Esophagus (tissue), 2 donors: ENCODE measurements around the gene HAVCR2. TPM values are rescaled to one million over a fixed set of nuclear protein-coding genes. Genes with fewer than 3 reads are reported as not detected.

Experiments used
- H3K27ac ChIP-seq, 2 donors: one replicate each; pipeline ENCODE4 v1.5.1; 2013; ENCODE audit warnings: low read depth in 2 of 2, mild to moderate bottlenecking in 2 of 2, inconsistent platforms in 1 of 2, low read length in 1 of 2, moderate library complexity in 1 of 2
- H3K27me3 ChIP-seq, 2 donors: one replicate each; pipeline ENCODE4 v1.6.1; 2013; ENCODE audit warnings: low read length in 2 of 2, control low read depth in 1 of 2, mild to moderate bottlenecking in 1 of 2; ENCODE audit not compliant: insufficient read depth in 2 of 2, control insufficient read depth in 1 of 2
- H3K36me3 ChIP-seq, 2 donors: one replicate each; pipeline ENCODE4 v1.6.1; 2013; ENCODE audit warnings: low read length in 1 of 2; ENCODE audit not compliant: control insufficient read depth in 2 of 2, insufficient read depth in 2 of 2
- H3K4me1 ChIP-seq, 2 donors: one replicate each; pipeline ENCODE4 v1.6.1; 2013; ENCODE audit warnings: low read length in 1 of 2; ENCODE audit not compliant: control insufficient read depth in 2 of 2, insufficient read depth in 2 of 2
- H3K4me3 ChIP-seq, 2 donors: one replicate each; pipeline ENCODE4 v1.5.1; 2013; ENCODE audit warnings: low read length in 2 of 2, mild to moderate bottlenecking in 2 of 2, low read depth in 1 of 2, moderate library complexity in 1 of 2
- H3K9me3 ChIP-seq, 2 donors: one replicate each; pipeline ENCODE4 v1.6.1; 2013; ENCODE audit warnings: mild to moderate bottlenecking in 2 of 2, low read depth in 1 of 2, low read length in 1 of 2, moderate library complexity in 1 of 2; ENCODE audit not compliant: control insufficient read depth in 2 of 2, insufficient read depth in 1 of 2
- WGBS, 2 donors: extraction: QIAGEN DNeasy Blood & Tissue Kit; methylation state at CpG; one replicate each; pipeline ENCODE4 v1.1.7; 2013; 5-methylcytosine and 5-hydroxymethylcytosine counted together
- polyA plus RNA-seq, 2 donors: library from polyadenylated mRNA; stranded (reverse); fragments of 200-250 nt; gene quantifications; one replicate each; pipeline ENCODE4 v1.2.3, GENCODE V29; 2013
- donor health status: healthy with polysubstance abuse.
- donor health status: Bipolar disorder and iron deficiency.

HAVCR2 gene
- polyA plus RNA-seq, 2 donors, result 0.47 to 0.91 TPM

DNA sequence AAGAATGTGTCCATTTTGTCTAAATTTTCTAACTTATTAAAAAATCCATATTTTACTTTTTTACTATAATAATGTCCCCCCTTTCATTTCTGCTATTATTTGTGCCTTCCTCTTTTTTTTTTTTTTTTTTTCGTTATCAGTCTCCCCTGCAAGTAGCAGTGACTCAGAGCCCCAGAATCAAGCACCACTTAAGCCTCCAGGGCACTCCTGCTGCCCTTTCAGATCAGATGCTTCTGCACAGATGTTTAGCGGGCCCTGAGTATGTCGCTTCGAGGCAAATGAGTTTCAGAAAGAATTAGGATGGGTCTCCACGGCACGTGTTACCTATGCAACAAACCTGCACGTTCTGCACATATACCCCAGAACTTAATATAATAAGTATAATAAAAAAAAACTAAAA, 22.1 kb upstream of the HAVCR2 start:
- no peaks in the 10 kb centered on the region for H3K27me3 ChIP-seq
- H3K27ac ChIP-seq, result no peak overlapping the region
- 65 to 73% methylated on average over 7 of the region's 7 CpGs for WGBS, 2 donors
- no peaks in the 10 kb centered on the region for H3K4me1 ChIP-seq
- H3K4me3 ChIP-seq, result no peak overlapping the region
- no peaks in the 10 kb centered on the region for H3K36me3 ChIP-seq
- H3K9me3 ChIP-seq, result no peaks in the 10 kb centered on the region

- Histone ChIP-seq H3K4me3 (no peak overlapping the region), H3K4me1 (no peaks in the 10 kb centered on the region), H3K9me3 (peaks cover 2 to 5% of the 10 kb centered on the region in 2 donors), H3K27me3 (no peaks in the 10 kb centered on the region), H3K36me3 (no peaks in the 10 kb centered on the region), H3K27ac (no peak overlapping the region)
These were observed 12.9 kb upstream of the HAVCR2 start for GRCh38 chr5:157121709-157122108.

- peaks cover 2 to 5% of the 10 kb centered on the region in 2 donors for H3K9me3 ChIP-seq
- H3K4me3 ChIP-seq, result no peak overlapping the region
- no peaks in the 10 kb centered on the region for H3K4me1 ChIP-seq
- WGBS, 2 donors, result 60 to 89% methylated on average over 1 of the region's 1 CpG
- no peaks in the 10 kb centered on the region for H3K27me3 ChIP-seq
- H3K27ac ChIP-seq, result no peak overlapping the region
- H3K36me3 ChIP-seq, result no peaks in the 10 kb centered on the region
These were observed 11.3 kb upstream of the HAVCR2 start for GRCh38 chr5:157120102-157120501.

DNA sequence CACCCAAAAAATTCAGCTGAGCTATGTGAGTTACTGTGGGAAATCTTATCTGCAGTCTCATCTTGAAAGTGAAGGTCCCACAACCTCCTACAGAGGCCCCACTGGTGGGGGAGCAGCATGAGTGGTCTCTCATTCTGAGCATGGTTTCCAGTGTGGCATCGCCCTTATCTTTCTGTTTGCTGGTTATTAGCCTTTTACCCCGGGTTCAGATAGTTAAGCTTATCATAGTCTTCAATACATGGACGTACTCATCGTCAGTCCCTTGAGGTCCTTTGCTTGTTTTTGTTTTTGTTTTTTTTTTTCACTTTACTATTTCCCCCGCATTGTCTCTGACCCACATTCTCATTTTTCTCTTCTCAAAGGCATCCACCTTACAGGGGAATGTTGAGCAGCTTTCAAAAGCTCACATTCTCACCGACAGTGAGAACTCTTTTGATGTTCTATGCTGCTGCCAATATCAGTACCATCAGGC, 7.7 kb upstream of the HAVCR2 start:
- Histone ChIP-seq H3K36me3 (no peaks in the 10 kb centered on the region), H3K9me3 (peaks cover 0 to 5% of the 10 kb centered on the region in 2 donors), H3K4me3 (no peak overlapping the region), H3K4me1 (no peaks in the 10 kb centered on the region), H3K27ac (no peak overlapping the region), H3K27me3 (no peaks in the 10 kb centered on the region)
- 66 to 75% methylated on average over 6 of the region's 6 CpGs for WGBS, 2 donors

DNA sequence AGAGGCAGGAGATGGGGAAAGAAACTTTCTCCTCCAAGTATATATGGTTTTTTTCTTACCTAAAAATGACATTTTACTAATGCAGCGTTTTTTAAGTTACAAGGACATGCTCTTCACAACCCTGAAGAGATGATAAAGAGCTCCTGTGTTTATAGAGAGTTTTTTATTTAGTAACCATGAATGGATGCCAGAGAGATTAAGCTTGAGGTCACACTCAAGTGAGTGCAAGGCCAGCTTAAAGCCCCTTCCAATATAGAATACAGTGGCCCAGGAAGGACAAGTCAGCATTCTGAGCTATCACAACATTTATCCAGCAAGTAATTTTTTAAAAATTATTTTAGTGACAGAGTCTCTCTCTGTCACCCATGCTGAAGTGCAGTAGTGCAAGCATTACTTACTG, 6.7 kb upstream of the HAVCR2 start:
- Histone ChIP-seq H3K27ac (no peak overlapping the region), H3K4me1 (no peaks in the 10 kb centered on the region)
- WGBS, 2 donors, result 27 to 42% methylated on average over 1 of the region's 1 CpG

DNA sequence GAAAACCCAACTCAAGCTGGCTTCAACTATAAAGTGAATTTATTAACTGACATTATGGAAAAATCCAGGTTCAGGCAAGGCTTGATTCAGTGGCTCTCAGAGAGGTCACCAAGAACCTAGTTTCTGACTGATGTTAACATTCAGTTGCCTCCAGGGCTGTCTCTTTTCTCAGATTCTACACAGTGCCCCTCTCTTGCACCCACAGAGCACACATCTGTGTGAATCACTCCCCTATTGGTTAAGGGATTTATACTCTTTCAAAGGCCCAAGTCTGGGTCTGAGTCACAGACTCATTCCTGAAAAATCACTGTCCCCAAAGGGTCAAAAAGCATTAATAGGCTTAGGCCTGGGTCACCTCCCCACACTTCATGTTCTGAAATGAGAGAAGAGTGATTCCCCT, 6.2 kb upstream of the HAVCR2 start:
- Histone ChIP-seq H3K4me3 (no peak overlapping the region), H3K9me3 (no peaks in the 10 kb centered on the region), H3K36me3 (no peaks in the 10 kb centered on the region), H3K4me1 (no peaks in the 10 kb centered on the region), H3K27ac (no peak overlapping the region), H3K27me3 (no peaks in the 10 kb centered on the region)

More for the DNA sequence above, 6.7 kb upstream of the HAVCR2 start:
- H3K9me3 ChIP-seq, result no peaks in the 10 kb centered on the region
- no peaks in the 10 kb centered on the region for H3K27me3 ChIP-seq
- H3K4me3 ChIP-seq, result no peak overlapping the region
- H3K36me3 ChIP-seq, result no peaks in the 10 kb centered on the region

- Histone ChIP-seq H3K27ac (no peak overlapping the region), H3K9me3 (no peaks in the 10 kb centered on the region), H3K4me1 (no peaks in the 10 kb centered on the region), H3K27me3 (no peaks in the 10 kb centered on the region), H3K4me3 (no peak overlapping the region), H3K36me3 (no peaks in the 10 kb centered on the region)
- WGBS, 2 donors, result 51% methylated on average over 5 of the region's 5 CpGs
These were observed 4.2 kb upstream of the HAVCR2 start for GRCh38 chr5:157113002-157113401.

DNA sequence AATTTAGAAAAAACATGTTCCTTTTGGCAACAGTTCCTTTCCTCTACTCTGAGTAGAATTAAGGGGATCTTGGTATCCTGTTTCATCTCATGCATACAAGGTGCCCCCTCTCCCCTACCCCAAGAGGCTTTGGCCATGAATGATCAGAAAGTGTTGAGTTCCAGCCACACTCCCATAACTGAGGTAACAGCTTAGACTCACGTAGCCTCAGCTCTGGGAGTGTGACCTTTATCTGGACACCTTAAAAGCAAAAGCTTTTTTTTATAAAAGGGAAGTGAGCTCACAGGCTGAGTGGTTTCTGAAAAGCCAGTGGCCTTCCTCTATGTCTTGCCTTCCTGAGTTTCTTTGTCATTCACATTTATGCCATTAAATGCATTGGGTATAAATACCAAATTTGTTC, 900 bp upstream of the HAVCR2 start:
- H3K27ac ChIP-seq, result peak overlapping the region in 1 of 2 donors; percentile 6
- no peaks in the 10 kb centered on the region for H3K9me3 ChIP-seq
- WGBS, 2 donors, result 40 to 62% methylated on average over 1 of the region's 1 CpG

GRCh38 chr5:157107508-157107907, 1.3 kb downstream of the HAVCR2 start:
- Histone ChIP-seq H3K9me3 (no peaks in the 10 kb centered on the region), H3K4me1 (no peaks in the 10 kb centered on the region), H3K4me3 (no peak overlapping the region), H3K27me3 (no peaks in the 10 kb centered on the region), H3K36me3 (no peaks in the 10 kb centered on the region), H3K27ac (no peak overlapping the region)
- 61 to 65% methylated on average over 3 of the region's 3 CpGs for WGBS, 2 donors

More for the DNA sequence above, 900 bp upstream of the HAVCR2 start:
- Histone ChIP-seq H3K27me3 (no peaks in the 10 kb centered on the region), H3K4me1 (no peaks in the 10 kb centered on the region), H3K36me3 (no peaks in the 10 kb centered on the region), H3K4me3 (no peak overlapping the region)

DNA sequence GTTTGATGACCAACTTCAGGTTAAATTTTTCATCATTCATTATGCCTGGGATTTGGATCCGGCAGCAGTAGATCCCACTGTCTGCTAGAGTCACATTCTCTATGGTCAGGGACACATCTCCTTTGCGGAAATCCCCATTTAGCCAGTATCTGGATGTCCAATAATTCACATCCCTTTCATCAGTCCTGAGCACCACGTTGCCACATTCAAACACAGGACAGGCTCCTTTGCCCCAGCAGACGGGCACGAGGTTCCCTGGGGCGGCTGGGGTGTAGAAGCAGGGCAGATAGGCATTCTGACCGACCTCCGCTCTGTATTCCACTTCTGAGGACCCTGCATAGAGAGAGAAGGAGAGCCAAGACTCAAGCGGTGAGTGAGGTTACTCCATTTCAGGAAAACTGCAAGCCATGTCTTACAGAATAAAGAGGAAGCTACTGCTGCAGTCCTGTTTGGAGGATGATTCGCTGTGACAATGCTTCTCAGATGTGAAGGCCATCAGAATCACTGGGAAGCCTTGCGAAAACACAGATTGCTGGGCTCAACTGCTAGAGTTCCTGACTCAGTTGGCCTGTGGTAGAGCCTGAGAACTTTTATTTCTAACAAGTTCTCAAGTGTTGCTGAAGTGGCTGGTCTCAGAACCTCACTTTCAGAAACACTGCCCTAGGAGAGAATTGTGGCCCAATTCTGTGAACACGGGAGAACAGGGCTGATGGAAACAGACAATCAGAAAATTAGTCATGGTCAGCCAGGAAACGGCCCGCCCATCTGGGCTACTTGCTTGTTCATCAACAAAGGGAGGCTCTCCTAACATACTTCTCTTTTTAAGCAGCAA, 2.0 kb downstream of the HAVCR2 start:
- no peaks in the 10 kb centered on the region for H3K36me3 ChIP-seq
- H3K4me1 ChIP-seq, result no peaks in the 10 kb centered on the region
- H3K9me3 ChIP-seq, result no peaks in the 10 kb centered on the region
- WGBS, 2 donors, result 78 to 81% methylated on average over 14 of the region's 14 CpGs
- no peak overlapping the region for H3K27ac ChIP-seq
- H3K4me3 ChIP-seq, result no peak overlapping the region
- H3K27me3 ChIP-seq, result no peaks in the 10 kb centered on the region
